GM19328 (cell line): ENCODE measurements around the gene BIRC6.
"Not testable (repeated sequence)": the region's sequence is repeated elsewhere in the genome, so short reads cannot be mapped to it uniquely, and the experiment has no call there.

ENCODE experiments used
- ATAC-seq: cut with Tn5 transposase; IDR thresholded peaks from one replicate; pipeline ENCODE4 v1.9.1; 2021; ENCODE audit warnings: mild to moderate bottlenecking, moderate library complexity; ENCODE audit not compliant: unreplicated experiment

The BIRC6 gene

GRCh38 chr2:32356681-32357317 lies at the start of gene BIRC6:
Gene BIRC6 (plus strand): TSS chr2:32357023. CDS start chr2:32357162, 139 bp downstream.
- peak; percentile 87 for ATAC-seq

GRCh38 chr2:32310577-32310976 lies 46.2 kb upstream of the BIRC6 start:
- ATAC-seq: no peak

- no peak for ATAC-seq
These were observed 41.9 kb upstream of the BIRC6 start for GRCh38 chr2:32314886-32315285.

- not testable (repeated sequence) for ATAC-seq
These were observed 28.1 kb upstream of the BIRC6 start for GRCh38 chr2:32328679-32329078.

- ATAC-seq: not testable (repeated sequence)
These were observed 27.4 kb upstream of the BIRC6 start for GRCh38 chr2:32329180-32329980.

- ATAC-seq: no peak
These were observed 26.7 kb upstream of the BIRC6 start for GRCh38 chr2:32330136-32330535.

- ATAC-seq: no peak
These were observed 14.0 kb upstream of the BIRC6 start for GRCh38 chr2:32342801-32343200.

- not testable (repeated sequence) for ATAC-seq
These were observed 6.0 kb upstream of the BIRC6 start for GRCh38 chr2:32350797-32351196.

GRCh38 chr2:32355976-32356680 lies 695 bp upstream of the BIRC6 start:
- ATAC-seq: no peak

- peak; percentile 8 for ATAC-seq
These were observed 691 bp downstream of the BIRC6 start for GRCh38 chr2:32357318-32358110.

- ATAC-seq: no peak
These were observed 1.3 kb downstream of the BIRC6 start for GRCh38 chr2:32358111-32358482.

- ATAC-seq: no peak
These were observed 3.6 kb downstream of the BIRC6 start for GRCh38 chr2:32360416-32360815.

GRCh38 chr2:32362997-32363396 lies 6.2 kb downstream of the BIRC6 start:
- not testable (repeated sequence) for ATAC-seq

GRCh38 chr2:32363597-32363996 lies 6.8 kb downstream of the BIRC6 start:
- no peak for ATAC-seq

GRCh38 chr2:32364290-32364689 lies 7.5 kb downstream of the BIRC6 start:
- not testable (repeated sequence) for ATAC-seq

GRCh38 chr2:32365679-32366078 lies 8.9 kb downstream of the BIRC6 start:
- ATAC-seq: not testable (repeated sequence)

- no peak for ATAC-seq
These were observed 9.8 kb downstream of the BIRC6 start for GRCh38 chr2:32366595-32366994.

- ATAC-seq: no peak
These were observed 12.4 kb downstream of the BIRC6 start for GRCh38 chr2:32369222-32369621.

GRCh38 chr2:32370942-32371341 lies 14.1 kb downstream of the BIRC6 start:
- not testable (repeated sequence) for ATAC-seq

GRCh38 chr2:32372519-32373182 lies 15.8 kb downstream of the BIRC6 start:
- no peak for ATAC-seq
